Caki2 (cell line): ENCODE data around the gene MED29. TPM values are rescaled to one million over a fixed set of nuclear protein-coding genes. Genes with fewer than 3 reads are reported as not detected.

Experiments
- DNase-seq: peaks from one replicate; pipeline ENCODE4 v3.0.0-alpha.2; 2015; ENCODE audit warnings: low read depth
- in situ Hi-C: cut with HindIII; loops from 2 replicates; pipeline ENCODE4 v1.10.0; 2016; ENCODE audit warnings: low sequenced_read_pairs, low pct_unique_long_range_greater_than_20kb, mixed read lengths
- total RNA-seq: library from RNA; depleted of rRNA; stranded (reverse); fragments of >200 nt; shearing (Covaris generic); gene quantifications from 2 replicates; pipeline ENCODE4 v1.2.3, GENCODE V29; 2014; ENCODE audit warnings: low replicate concordance; rRNA removed

MED29 gene
- total RNA-seq, 1 experiment from 2014 or later = 76.2 TPM

- in situ Hi-C loops = no loop called here
- peak; percentile 98 for DNase-seq
These were observed 44.5 kb downstream of the MED29 start, which contains the start of gene RPS16 for GRCh38 chr19:39435499-39436349. Gene RPS16, minus strand, starts transcription at chr19:39435949. Its CDS starts 54 bp downstream, at chr19:39435895.

- in situ Hi-C loops = no loop called here
- no peak for DNase-seq
These were observed 45.2 kb downstream of the MED29 start for GRCh38 chr19:39436350-39436716.

GRCh38 chr19:39438270-39438934 is 47.2 kb downstream of the MED29 start:
- in situ Hi-C loops = no loop called here
- no peak for DNase-seq

- no peak for DNase-seq
These were observed 53.5 kb downstream of the MED29 start for GRCh38 chr19:39444598-39445195.

GRCh38 chr19:39445196-39446111 is 54.3 kb downstream of the MED29 start, which contains the start of gene SUPT5H:
Gene SUPT5H, plus strand, starts transcription at chr19:39445582. Its CDS starts 309 bp downstream, at chr19:39445891.
- in situ Hi-C loops = no loop called here
- DNase-seq = peak; percentile 98

More at GRCh38 chr19:39444598-39445195, 53.5 kb downstream of the MED29 start:
- in situ Hi-C loops = no loop called here

- in situ Hi-C loops = no loop called here
- no peak for DNase-seq
These were observed 55.3 kb downstream of the MED29 start for GRCh38 chr19:39446365-39447084.

- no peak for DNase-seq
- in situ Hi-C loops = no loop called here
These were observed 57.1 kb downstream of the MED29 start for GRCh38 chr19:39448271-39448670.

GRCh38 chr19:39449116-39449797 is 58.1 kb downstream of the MED29 start:
- DNase-seq = no peak
- in situ Hi-C loops = no loop called here

Other genes with a start within 250 kb of the MED29 start
- not detected in 2 replicates for gene NCCRP1, start 194.4 kb upstream of the MED29 start, total RNA-seq
- gene SYCN, start 187.1 kb upstream of the MED29 start, total RNA-seq = not detected in 2 replicates
- gene IFNL3, start 146.4 kb upstream of the MED29 start, total RNA-seq = not detected in 2 replicates
- gene IFNL4, start 142.5 kb upstream of the MED29 start, total RNA-seq = not detected in 2 replicates
- gene IFNL2, start 123.0 kb upstream of the MED29 start, total RNA-seq = not detected in 2 replicates
- not detected in 2 replicates for gene IFNL1, start 95.0 kb upstream of the MED29 start, total RNA-seq
- gene LRFN1, start 70.5 kb upstream of the MED29 start, total RNA-seq = 0.52 and 2.0 TPM in 2 replicates
- not detected in 2 replicates for gene GMFG, start 55.3 kb upstream of the MED29 start, total RNA-seq
- gene SAMD4B, start 49.0 kb upstream of the MED29 start, total RNA-seq = 39.6 and 63.2 TPM in 2 replicates
- gene PAF1, start 272 bp upstream of the MED29 start, total RNA-seq = 77.5 and 79.9 TPM in 2 replicates
- gene ZFP36, start 15.5 kb downstream of the MED29 start, total RNA-seq = 1.4 TPM in 1 of 2 replicates, not detected in the other
- gene PLEKHG2, start 21.3 kb downstream of the MED29 start, total RNA-seq = 5.1 and 34.1 TPM in 2 replicates
- gene RPS16, start 44.6 kb downstream of the MED29 start, total RNA-seq = 76.6 and 151 TPM in 2 replicates
- gene SUPT5H, start 54.2 kb downstream of the MED29 start, total RNA-seq = 95.5 and 108 TPM in 2 replicates
- 243 and 282 TPM in 2 replicates for gene TIMM50, start 89.5 kb downstream of the MED29 start, total RNA-seq
- 5.8 and 11.8 TPM in 2 replicates for gene DLL3, start 107.6 kb downstream of the MED29 start, total RNA-seq
- not detected in 2 replicates for gene SELENOV, start 123.8 kb downstream of the MED29 start, total RNA-seq
- 6.2 and 10.2 TPM in 2 replicates for gene EID2B, start 141.5 kb downstream of the MED29 start, total RNA-seq
- gene EID2, start 148.8 kb downstream of the MED29 start, total RNA-seq = 16.4 and 18.8 TPM in 2 replicates
- not detected in 2 replicates for gene LGALS13, start 211.1 kb downstream of the MED29 start, total RNA-seq